KMS-11 (cell line): Measurements from ENCODE around the gene SMARCAD1.

Experiments
- H2AFZ ChIP-seq: fragments of 200-600 bp; sonication (generic); 2 replicates; pipeline ENCODE4 v1.6.1; 2016; ENCODE audit warnings: antibody characterized with exemption, mixed run types, low read depth
- H3K27ac ChIP-seq: fragments of 200-600 bp; sonication (generic); 2 replicates; pipeline ENCODE4 v1.6.1; 2016; ENCODE audit warnings: mild to moderate bottlenecking, mixed run types
- H3K27me3 ChIP-seq: fragments of 200-600 bp; sonication (generic); 2 replicates; pipeline ENCODE4 v1.6.1; 2017; ENCODE audit warnings: mild to moderate bottlenecking, low read depth, mixed run types, moderate library complexity; ENCODE audit not compliant: insufficient read depth
- H3K36me3 ChIP-seq: fragments of 200-600 bp; sonication (generic); 2 replicates; pipeline ENCODE4 v1.6.1; 2017; ENCODE audit warnings: mild to moderate bottlenecking, mixed run types; ENCODE audit not compliant: insufficient read depth
- H3K4me1 ChIP-seq: fragments of 200-600 bp; sonication (generic); 2 replicates; pipeline ENCODE4 v1.6.1; 2016; ENCODE audit warnings: mild to moderate bottlenecking, low read depth, mixed run types; ENCODE audit not compliant: poor library complexity, severe bottlenecking
- H3K4me2 ChIP-seq: fragments of 200-600 bp; sonication (generic); 2 replicates; pipeline ENCODE4 v1.7.0; 2016; ENCODE audit warnings: mild to moderate bottlenecking, mixed run types
- H3K4me3 ChIP-seq: fragments of 200-600 bp; sonication (generic); IDR thresholded peaks from 2 replicates; pipeline ENCODE4 v1.6.1; 2017; ENCODE audit warnings: low read depth, low read length, mixed read lengths; ENCODE audit not compliant: insufficient read depth
- H3K79me2 ChIP-seq: fragments of 200-600 bp; sonication (generic); 2 replicates; pipeline ENCODE4 v1.6.1; 2016; ENCODE audit warnings: low read depth, mixed run types; ENCODE audit not compliant: insufficient read depth
- H3K9ac ChIP-seq: fragments of 200-600 bp; sonication (generic); 2 replicates; pipeline ENCODE4 v1.6.1; 2016; ENCODE audit warnings: mild to moderate bottlenecking, mixed run types
- H4K20me1 ChIP-seq: fragments of 200-600 bp; sonication (generic); 2 replicates; pipeline ENCODE4 v1.6.1; 2016; ENCODE audit warnings: mild to moderate bottlenecking, mixed run types; ENCODE audit not compliant: insufficient read depth
- TF ChIP-seq, protein P1 (sequence below): fragments of 200-600 bp; sonication (generic); conservative IDR thresholded peaks from 2 replicates; pipeline ENCODE4 v1.6.1; 2017; ENCODE audit warnings: low read depth, mild to moderate bottlenecking, antibody characterized with exemption, low read length, moderate library complexity, mixed read lengths

Gene SMARCAD1

DNA sequence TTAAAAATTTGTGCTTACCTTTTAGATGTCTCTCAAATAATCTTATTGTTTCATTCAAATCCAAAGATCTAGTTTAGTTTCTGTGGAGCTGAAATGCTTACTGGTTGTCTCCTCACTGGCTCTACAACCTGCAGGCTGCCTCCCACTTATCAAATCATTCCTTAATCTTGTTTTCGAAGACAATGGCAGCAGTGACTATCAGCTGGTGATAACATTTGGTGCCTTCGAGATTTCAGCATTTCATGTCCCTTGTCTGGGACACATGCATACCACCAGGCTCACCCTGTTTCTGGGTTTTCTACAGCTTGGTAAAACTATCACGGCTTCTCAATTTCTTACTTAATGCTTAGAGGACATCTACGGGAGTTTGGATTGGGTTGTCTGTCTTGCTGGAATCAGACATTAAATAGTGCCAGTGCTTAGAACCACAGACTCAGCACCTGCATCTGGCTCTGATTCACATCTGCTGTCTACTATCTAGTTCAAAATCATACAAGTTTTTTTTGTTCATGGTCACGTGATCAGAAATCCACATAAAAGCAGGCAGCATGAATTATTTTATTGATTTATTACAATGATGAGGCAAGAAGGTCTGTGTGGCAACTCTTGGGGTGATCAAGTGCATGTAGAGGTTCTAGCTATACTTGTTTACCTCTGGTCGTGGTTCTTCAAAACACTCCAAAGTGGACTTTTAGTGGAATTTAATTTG, 32.0 kb upstream of the SMARCAD1 start:
- Histone ChIP-seq H3K4me3 (no peak overlapping the region), H3K4me1 (no peaks in the 10 kb centered on the region), H3K4me2 (no peak overlapping the region), H4K20me1 (no peaks in the 10 kb centered on the region), H3K27ac (no peak overlapping the region), H3K36me3 (no peaks in the 10 kb centered on the region), H3K27me3 (no peaks in the 10 kb centered on the region), H3K79me2 (no peaks in the 10 kb centered on the region), H3K9ac (no peak overlapping the region), H2AFZ (no peak overlapping the region)
- TF ChIP-seq, protein P1, sequence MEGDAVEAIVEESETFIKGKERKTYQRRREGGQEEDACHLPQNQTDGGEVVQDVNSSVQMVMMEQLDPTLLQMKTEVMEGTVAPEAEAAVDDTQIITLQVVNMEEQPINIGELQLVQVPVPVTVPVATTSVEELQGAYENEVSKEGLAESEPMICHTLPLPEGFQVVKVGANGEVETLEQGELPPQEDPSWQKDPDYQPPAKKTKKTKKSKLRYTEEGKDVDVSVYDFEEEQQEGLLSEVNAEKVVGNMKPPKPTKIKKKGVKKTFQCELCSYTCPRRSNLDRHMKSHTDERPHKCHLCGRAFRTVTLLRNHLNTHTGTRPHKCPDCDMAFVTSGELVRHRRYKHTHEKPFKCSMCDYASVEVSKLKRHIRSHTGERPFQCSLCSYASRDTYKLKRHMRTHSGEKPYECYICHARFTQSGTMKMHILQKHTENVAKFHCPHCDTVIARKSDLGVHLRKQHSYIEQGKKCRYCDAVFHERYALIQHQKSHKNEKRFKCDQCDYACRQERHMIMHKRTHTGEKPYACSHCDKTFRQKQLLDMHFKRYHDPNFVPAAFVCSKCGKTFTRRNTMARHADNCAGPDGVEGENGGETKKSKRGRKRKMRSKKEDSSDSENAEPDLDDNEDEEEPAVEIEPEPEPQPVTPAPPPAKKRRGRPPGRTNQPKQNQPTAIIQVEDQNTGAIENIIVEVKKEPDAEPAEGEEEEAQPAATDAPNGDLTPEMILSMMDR = no peak

DNA sequence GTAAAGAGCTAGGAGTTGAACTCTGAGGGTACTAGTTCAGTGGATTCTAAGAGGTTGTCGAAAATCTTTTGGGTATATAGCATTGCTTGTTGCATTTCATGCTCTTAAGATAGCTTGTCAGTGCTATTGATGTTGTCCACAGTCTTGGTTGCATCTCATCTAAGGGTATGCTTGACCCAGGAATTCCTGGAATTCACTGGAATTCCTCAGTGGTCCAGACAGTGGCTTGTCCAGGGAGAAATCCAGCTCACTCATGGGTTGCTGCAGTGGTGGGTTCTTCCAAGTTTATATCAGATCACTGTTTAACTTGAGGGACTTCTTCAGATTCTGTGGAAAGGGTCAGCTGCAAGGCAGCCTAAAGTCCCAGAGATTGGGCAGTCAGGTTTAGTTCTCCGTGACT, 29.8 kb upstream of the SMARCAD1 start:
- TF ChIP-seq, protein P1 = no peak
- no peak overlapping the region for H3K4me2 ChIP-seq

DNA sequence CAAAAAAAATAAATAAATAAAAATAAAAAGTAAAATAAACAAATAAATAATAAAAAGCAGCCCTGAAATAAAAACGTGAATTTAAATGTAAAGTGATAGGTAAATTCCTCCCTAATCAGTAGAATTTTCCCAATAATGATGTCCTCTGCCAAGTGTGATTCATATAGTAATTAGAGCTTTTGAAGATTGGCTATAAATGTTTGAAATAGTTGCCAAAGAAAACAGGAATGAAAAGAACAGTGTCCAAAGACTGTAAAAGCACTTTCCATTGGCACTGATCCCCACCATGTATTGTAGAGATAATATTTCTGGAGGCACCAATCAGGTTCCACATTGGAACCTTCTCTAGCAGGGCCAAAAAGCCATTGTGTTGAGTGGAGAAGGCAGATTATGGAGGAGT, 25.9 kb upstream of the SMARCAD1 start:
- Histone ChIP-seq H3K4me2 (no peak overlapping the region), H2AFZ (no peak overlapping the region), H3K4me1 (no peaks in the 10 kb centered on the region), H3K36me3 (no peaks in the 10 kb centered on the region), H3K27me3 (no peaks in the 10 kb centered on the region), H3K27ac (no peak overlapping the region), H3K9ac (no peak overlapping the region), H3K4me3 (no peak overlapping the region), H4K20me1 (no peaks in the 10 kb centered on the region; the same call in 1 of the 2 replicates), H3K79me2 (no peaks in the 10 kb centered on the region)
- TF ChIP-seq, protein P1 = no peak

More for the DNA sequence above, 29.8 kb upstream of the SMARCAD1 start:
- H3K27me3 ChIP-seq = no peaks in the 10 kb centered on the region
- H3K4me3 ChIP-seq = no peak overlapping the region
- no peak overlapping the region for H3K9ac ChIP-seq
- no peaks in the 10 kb centered on the region for H3K36me3 ChIP-seq
- no peaks in the 10 kb centered on the region for H3K4me1 ChIP-seq
- no peaks in the 10 kb centered on the region for H4K20me1 ChIP-seq
- no peak overlapping the region for H2AFZ ChIP-seq
- no peak overlapping the region for H3K27ac ChIP-seq
- no peaks in the 10 kb centered on the region for H3K79me2 ChIP-seq

DNA sequence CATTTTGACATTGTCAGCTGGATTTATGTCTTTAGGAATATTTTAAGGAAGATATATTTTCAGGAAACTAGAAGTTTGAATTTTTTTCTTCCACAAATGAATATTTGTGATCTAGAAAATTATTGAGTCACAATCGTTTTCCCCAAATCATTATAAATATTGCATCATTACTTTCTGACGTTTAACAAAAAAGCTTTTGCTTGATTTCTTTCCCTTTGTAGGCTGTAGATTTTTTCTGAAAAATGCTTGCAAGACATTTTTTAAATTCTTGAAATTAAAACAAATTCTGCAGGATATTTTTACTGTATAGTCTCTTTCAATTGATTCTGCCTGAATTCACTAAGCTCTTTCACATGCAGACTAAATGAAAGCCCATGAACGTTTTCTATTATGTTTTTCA, 4.9 kb upstream of the SMARCAD1 start:
- no peak overlapping the region for H3K27ac ChIP-seq
- H2AFZ ChIP-seq = no peak overlapping the region
- TF ChIP-seq, protein P1 = no peak
- no peak overlapping the region for H3K4me2 ChIP-seq
- H3K27me3 ChIP-seq = no peaks in the 10 kb centered on the region
- H3K4me1 ChIP-seq = no peaks in the 10 kb centered on the region
- H4K20me1 ChIP-seq = no peaks in the 10 kb centered on the region
- H3K36me3 ChIP-seq = no peaks in the 10 kb centered on the region
- H3K9ac ChIP-seq = no peak overlapping the region
- no peak overlapping the region for H3K4me3 ChIP-seq
- H3K79me2 ChIP-seq = no peaks in the 10 kb centered on the region
